OCI-LY1 (cell line): ENCODE results near the gene ACTL10.

ENCODE experiments used
- EZH2 ChIP-seq: fragments of 200-600 bp; sonication (generic), shearing (Covaris generic); IDR thresholded peaks from 2 replicates; pipeline ENCODE4 v1.8.0; 2017; ENCODE audit warnings: borderline replicate concordance, mixed run types, mild to moderate bottlenecking, antibody characterized with exemption, low read length, moderate library complexity, mixed read lengths
- TF ChIP-seq, protein P1 (sequence below): fragments of 200-600 bp; sonication (generic), shearing (Covaris generic); IDR thresholded peaks from 2 replicates; pipeline ENCODE4 v1.5.1; 2017; ENCODE audit warnings: mild to moderate bottlenecking, antibody characterized with exemption, low read length, moderate library complexity, mixed read lengths

GRCh38 chr20:33655164-33655563 lies 11.6 kb upstream of the ACTL10 start:
- TF ChIP-seq, protein P1, sequence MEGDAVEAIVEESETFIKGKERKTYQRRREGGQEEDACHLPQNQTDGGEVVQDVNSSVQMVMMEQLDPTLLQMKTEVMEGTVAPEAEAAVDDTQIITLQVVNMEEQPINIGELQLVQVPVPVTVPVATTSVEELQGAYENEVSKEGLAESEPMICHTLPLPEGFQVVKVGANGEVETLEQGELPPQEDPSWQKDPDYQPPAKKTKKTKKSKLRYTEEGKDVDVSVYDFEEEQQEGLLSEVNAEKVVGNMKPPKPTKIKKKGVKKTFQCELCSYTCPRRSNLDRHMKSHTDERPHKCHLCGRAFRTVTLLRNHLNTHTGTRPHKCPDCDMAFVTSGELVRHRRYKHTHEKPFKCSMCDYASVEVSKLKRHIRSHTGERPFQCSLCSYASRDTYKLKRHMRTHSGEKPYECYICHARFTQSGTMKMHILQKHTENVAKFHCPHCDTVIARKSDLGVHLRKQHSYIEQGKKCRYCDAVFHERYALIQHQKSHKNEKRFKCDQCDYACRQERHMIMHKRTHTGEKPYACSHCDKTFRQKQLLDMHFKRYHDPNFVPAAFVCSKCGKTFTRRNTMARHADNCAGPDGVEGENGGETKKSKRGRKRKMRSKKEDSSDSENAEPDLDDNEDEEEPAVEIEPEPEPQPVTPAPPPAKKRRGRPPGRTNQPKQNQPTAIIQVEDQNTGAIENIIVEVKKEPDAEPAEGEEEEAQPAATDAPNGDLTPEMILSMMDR = no peak
- no peak for TF ChIP-seq EZH2
